Esophagus muscularis mucosa (tissue), 4 donors: ENCODE data around the gene PIEZO1. TPM values are rescaled to one million over a fixed set of nuclear protein-coding genes. Genes with fewer than 3 reads are reported as not detected.
A peak's percentile ranks its signal among the peaks of the same experiment; 100 is the strongest.
"Not testable (repeated sequence)": the region's sequence is repeated elsewhere in the genome, so short reads cannot be mapped to it uniquely, and the experiment has no call there.

Source experiments
- DNase-seq: peaks from one replicate; pipeline ENCODE4 v3.0.0-alpha.2; 2017; ENCODE audit errors: extremely low spot score
- H3K27ac ChIP-seq, 4 donors: fragments of 200-600 bp; sonication (generic); replicated peaks in 1 of 4; 1 replicate in 3 of 4; 2 replicates in 1 of 4; pipeline ENCODE4 v1.5.1; 2016 to 2019; ENCODE audit warnings: mild to moderate bottlenecking in 1 of 4
- H3K27me3 ChIP-seq, 4 donors: fragments of 200-600 bp; sonication (generic); one replicate each; pipeline versions ENCODE4 v1.5.1 to v1.6.0; 2016 to 2019
- H3K36me3 ChIP-seq, 4 donors: fragments of 200-600 bp; sonication (generic); one replicate each; pipeline ENCODE4 v1.5.1; 2016 to 2019
- H3K4me1 ChIP-seq, 4 donors: fragments of 200-600 bp; sonication (generic); one replicate each; pipeline ENCODE4 v1.5.1; 2016 to 2019
- H3K4me3 ChIP-seq, 4 donors: fragments of 200-600 bp; sonication (generic); 1 replicate in 2 of 4; 2 replicates in 2 of 4; pipeline ENCODE4 v1.5.1; 2016 to 2019; ENCODE audit warnings: mild to moderate bottlenecking in 4 of 4, moderate library complexity in 1 of 4
- H3K9me3 ChIP-seq, 4 donors: fragments of 200-600 bp; sonication (generic); 1 replicate in 3 of 4; 2 replicates in 1 of 4; pipeline ENCODE4 v1.5.1; 2016 to 2019
- EP300 ChIP-seq: sonication (generic); formaldehyde crosslinking; IDR thresholded peaks from one replicate; pipeline ENCODE4 v1.6.1; 2017; ENCODE audit warnings: antibody characterized with exemption
- POLR2A ChIP-seq: fragments of 450-650 bp; IDR thresholded peaks from one replicate; pipeline ENCODE4 v1.6.1; 2017; ENCODE audit warnings: antibody characterized with exemption, moderate library complexity, mild to moderate bottlenecking, low read depth
- POLR2AphosphoS5 ChIP-seq, 2 donors: sonication (generic); formaldehyde crosslinking; IDR thresholded peaks; one replicate each; pipeline ENCODE4 v1.6.1; 2017; ENCODE audit warnings: antibody characterized with exemption in 2 of 2
- WGBS: methylation state at CpG from one replicate; pipeline ENCODE4 v1.1.5; 2018; 5-methylcytosine and 5-hydroxymethylcytosine counted together
- intact Hi-C: fragments of 100-400 bp; cut with DNase I; formaldehyde crosslinking; loops from one replicate; pipeline ENCODE4 v1.15.1; 2023
- total RNA-seq, 4 donors: library from RNA; depleted of rRNA; stranded (reverse); fragments of >200 nt; gene quantifications; one replicate each; pipeline versions ENCODE4 v1.1.0 to v1.2.1, GENCODE V29; 2016
- TF ChIP-seq, protein P1 (sequence below), 3 experiments: fragments of 200-600 bp in 2 of 3; fragments of 450-650 bp in 1 of 3; sonication (generic) in 2 of 3; IDR thresholded peaks; one replicate each; pipeline ENCODE4 v1.5.1; 2017 to 2019; ENCODE audit warnings: antibody characterized with exemption in 3 of 3, mild to moderate bottlenecking in 2 of 3, moderate library complexity in 1 of 3

Gene PIEZO1
- total RNA-seq, 4 donors from 2014 or later: 140 to 298 (median 182) TPM

DNA sequence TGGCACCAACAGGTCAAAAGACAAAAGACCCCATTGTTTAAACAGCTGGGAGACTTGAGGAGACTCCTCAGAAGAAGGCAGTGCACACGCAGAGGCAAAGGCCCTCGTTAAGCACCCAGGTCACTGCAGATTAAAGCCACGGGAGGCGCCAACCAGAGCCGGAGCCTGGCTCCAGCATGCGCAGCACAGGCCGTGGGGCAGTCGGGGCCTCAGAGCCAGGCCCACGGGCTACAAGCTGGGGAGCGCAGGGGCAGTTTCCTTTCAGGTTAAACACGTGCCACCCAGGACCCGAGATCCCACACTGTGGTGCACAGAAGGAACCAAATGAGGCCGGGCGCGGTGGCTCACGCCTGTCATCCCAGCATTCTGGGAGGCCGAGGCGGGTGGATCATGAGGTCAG lies 9.2 kb downstream of the PIEZO1 start:
- 86% methylated on average over 18 of the region's 18 CpGs for whole genome bisulfite sequencing
- H3K36me3 ChIP-seq: no peaks in the 10 kb centered on the region
- no peak for DNase-seq
- H3K9me3 ChIP-seq: no peaks in the 10 kb centered on the region
- peaks cover 75 to 100% (median 100%) of the 10 kb centered on the region in 4 donors for H3K4me1 ChIP-seq
- H3K4me3 ChIP-seq: no peak overlapping the region
- H3K27ac ChIP-seq: peak overlapping the region; percentile 7 to 99 (median 93)
- intact Hi-C loops: no loop called here
- TF ChIP-seq EP300 (no peak), POLR2AphosphoS5 (IDR thresholded peaks at IDR 0.05) (no peak), POLR2A (no peak)
- TF ChIP-seq, protein P1, sequence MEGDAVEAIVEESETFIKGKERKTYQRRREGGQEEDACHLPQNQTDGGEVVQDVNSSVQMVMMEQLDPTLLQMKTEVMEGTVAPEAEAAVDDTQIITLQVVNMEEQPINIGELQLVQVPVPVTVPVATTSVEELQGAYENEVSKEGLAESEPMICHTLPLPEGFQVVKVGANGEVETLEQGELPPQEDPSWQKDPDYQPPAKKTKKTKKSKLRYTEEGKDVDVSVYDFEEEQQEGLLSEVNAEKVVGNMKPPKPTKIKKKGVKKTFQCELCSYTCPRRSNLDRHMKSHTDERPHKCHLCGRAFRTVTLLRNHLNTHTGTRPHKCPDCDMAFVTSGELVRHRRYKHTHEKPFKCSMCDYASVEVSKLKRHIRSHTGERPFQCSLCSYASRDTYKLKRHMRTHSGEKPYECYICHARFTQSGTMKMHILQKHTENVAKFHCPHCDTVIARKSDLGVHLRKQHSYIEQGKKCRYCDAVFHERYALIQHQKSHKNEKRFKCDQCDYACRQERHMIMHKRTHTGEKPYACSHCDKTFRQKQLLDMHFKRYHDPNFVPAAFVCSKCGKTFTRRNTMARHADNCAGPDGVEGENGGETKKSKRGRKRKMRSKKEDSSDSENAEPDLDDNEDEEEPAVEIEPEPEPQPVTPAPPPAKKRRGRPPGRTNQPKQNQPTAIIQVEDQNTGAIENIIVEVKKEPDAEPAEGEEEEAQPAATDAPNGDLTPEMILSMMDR (IDR thresholded peaks at IDR 0.05): no peak
- H3K27me3 ChIP-seq: no peaks in the 10 kb centered on the region

DNA sequence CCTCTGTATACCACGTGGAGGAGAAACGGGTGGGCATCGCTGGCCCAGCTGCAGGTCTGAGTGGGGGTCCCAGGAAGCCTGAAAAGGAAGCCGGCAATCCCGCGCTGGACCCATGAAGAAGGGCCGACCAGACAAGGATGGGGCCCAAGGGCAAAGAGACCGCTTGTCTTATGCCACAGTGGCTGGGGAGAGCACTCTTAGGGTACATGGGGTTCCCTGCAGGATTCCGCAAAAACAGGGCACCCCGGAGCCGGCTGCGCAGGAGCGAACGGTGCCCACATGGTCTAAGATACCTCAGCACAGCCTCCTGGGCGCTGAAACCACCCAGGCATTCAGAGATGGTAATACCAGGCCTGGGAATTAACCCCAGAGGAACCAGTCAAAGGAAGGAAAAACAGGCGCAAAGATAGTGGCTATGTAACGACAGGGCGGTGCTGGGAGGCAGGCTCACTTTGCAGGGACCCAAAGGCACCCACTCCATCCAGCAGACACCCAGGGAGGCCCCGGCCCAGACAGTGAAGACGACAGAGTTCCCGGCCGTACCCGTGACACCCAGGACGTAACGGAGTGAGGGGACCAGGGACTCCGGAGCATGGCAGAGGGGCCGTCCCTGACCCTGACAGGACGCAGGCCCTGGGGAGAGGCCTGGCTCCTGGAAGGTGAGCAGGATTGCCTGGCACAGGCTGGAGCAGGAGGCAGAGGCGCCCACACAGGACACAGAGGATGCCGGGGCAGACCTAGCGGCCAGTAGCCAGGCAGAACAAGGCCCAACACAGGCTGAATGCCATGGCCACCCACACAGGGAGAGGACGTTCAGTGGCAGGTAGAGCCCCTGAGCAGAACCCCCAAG lies 10.3 kb downstream of the PIEZO1 start:
- WGBS: 92% methylated on average over 23 of the region's 32 CpGs
- intact Hi-C loops: no loop called here
- no peaks in the 10 kb centered on the region for H3K27me3 ChIP-seq
- H3K27ac ChIP-seq: peak overlapping the region; percentile 88 to 92 (median 92)
- H3K9me3 ChIP-seq: no peaks in the 10 kb centered on the region
- no peak overlapping the region for H3K4me3 ChIP-seq
- DNase-seq: no peak
- TF ChIP-seq, protein P1 (IDR thresholded peaks at IDR 0.05): no peak
- TF ChIP-seq EP300 (no peak), POLR2A (no peak), POLR2AphosphoS5 (IDR thresholded peaks at IDR 0.05) (no peak)
- H3K4me1 ChIP-seq: peaks cover 75 to 100% (median 100%) of the 10 kb centered on the region in 4 donors
- H3K36me3 ChIP-seq: no peaks in the 10 kb centered on the region

DNA sequence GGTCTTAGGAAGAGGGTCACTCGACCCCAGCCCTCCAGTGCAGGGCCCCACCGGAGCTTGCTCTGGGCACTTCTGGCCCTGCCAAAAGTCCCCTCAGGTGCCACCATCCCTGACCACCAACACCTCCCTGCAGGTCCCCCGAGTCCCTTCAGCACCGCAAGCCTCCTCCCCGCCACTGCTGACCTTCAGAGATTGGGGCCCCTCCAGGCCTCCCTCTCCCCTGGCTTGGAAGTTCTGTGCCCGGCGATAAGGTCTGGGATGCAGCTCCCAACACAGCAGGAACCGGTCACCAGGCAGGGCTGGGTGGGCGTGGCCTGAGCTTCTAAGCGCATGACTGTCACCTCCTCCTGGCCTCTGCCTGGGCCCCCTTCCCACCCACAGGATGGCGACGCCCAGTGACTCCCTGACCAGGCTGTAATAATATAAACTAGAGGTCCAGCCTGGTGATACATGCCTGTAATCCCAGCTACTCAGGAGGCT lies 11.2 kb downstream of the PIEZO1 start:
- no peak for DNase-seq
- no peak overlapping the region for H3K4me3 ChIP-seq
- intact Hi-C loops: no loop called here
- peak overlapping the region; percentile 88 to 92 (median 92) for H3K27ac ChIP-seq
- no peaks in the 10 kb centered on the region for H3K36me3 ChIP-seq
- TF ChIP-seq EP300 (no peak), POLR2AphosphoS5 (IDR thresholded peaks at IDR 0.05) (peak; percentile 14 to 48)
- TF ChIP-seq, protein P1 (IDR thresholded peaks at IDR 0.05): no peak
- H3K4me1 ChIP-seq: peaks cover 75 to 100% (median 100%) of the 10 kb centered on the region in 4 donors
- WGBS: 35% methylated on average over 7 of the region's 12 CpGs
- H3K27me3 ChIP-seq: no peaks in the 10 kb centered on the region
- H3K9me3 ChIP-seq: no peaks in the 10 kb centered on the region

DNA sequence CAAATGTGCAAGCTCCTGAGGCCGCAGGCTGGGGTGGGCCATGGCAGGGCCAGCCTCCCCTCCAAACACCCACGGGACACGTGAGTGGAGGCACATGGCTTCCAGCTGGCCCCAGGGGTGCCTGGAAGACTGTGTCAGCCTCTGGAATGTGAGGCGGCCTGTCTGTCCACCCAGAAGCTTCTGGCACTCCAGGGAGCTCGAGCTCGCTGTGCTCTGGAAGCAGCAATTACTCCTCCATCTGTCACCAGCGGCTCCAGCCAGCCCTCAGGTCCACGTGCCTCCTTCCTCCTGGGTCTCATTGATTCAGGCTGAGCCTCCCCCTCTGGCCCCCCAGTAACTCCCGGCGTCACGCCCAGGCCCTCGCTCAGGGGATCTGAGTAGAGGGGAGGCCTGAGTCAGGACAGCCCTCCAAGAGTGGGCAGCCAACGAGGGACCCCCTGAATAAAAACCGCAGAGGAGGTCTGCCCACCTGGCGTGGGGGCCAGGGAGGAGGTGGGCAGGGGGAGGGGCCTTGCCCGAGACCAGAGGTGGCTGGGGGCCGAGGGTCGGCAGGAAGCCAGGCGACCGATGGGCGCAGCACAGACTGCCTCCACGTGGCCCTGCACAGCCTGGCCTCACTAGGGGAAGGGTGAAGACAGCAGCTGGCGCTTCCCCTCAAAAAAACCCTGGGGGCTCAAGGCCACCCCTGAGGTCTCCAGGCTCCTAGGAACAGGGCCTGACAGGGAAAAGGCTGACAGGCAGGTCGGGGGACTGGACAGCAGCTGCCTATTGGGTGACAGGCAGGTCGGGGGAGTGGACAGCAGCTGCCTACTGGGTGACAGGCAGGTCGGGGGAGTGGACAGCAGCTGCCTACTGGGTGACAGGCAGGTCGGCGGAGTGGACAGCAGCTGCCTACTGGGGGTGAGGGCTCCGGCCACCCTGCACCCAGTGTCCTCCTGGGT lies 11.9 kb downstream of the PIEZO1 start:
- Histone ChIP-seq H3K27me3 (no peaks in the 10 kb centered on the region), H3K4me1 (peaks cover 76 to 100% (median 100%) of the 10 kb centered on the region in 4 donors)

DNA sequence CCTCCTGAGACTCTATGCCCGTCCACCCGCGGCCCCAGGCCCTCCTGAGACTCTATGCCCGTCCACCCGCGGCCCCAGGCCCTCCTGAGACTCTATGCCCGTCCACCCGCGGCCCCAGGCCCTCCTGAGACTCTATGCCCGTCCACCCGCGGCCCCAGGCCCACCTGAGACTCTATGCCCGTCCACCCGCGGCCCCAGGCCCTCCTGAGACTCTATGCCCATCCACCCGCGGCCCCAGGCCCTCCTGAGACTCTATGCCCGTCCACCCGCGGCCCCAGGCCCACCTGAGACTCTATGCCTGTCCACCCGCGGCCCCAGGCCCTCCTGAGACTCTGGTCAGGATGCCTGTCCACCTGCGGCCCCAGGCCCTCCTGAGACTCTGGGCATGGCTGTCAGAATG lies 13.2 kb downstream of the PIEZO1 start:
- WGBS: no CpG with 5 or more reads among the region's 23 CpGs
- DNase-seq, H3K9me3 ChIP-seq, intact Hi-C loops, H3K36me3 ChIP-seq, H3K4me3 ChIP-seq, H3K27me3 ChIP-seq: not testable (repeated sequence)
- peaks cover 82 to 100% (median 100%) of the 10 kb centered on the region in 4 donors for H3K4me1 ChIP-seq
- peak overlapping the region; percentile 88 to 92 (median 92) for H3K27ac ChIP-seq

More for the DNA sequence above, 11.9 kb downstream of the PIEZO1 start:
- Histone ChIP-seq H3K27ac (peak overlapping the region; percentile 88 to 92 (median 92)), H3K36me3 (no peaks in the 10 kb centered on the region), H3K4me3 (no peak overlapping the region), H3K9me3 (no peaks in the 10 kb centered on the region)
- 29% methylated on average over 21 of the region's 29 CpGs for WGBS
- TF ChIP-seq POLR2AphosphoS5 (IDR thresholded peaks at IDR 0.05) (peak; percentile 83 to 92), EP300 (peak; percentile 45)
- TF ChIP-seq, protein P1 (IDR thresholded peaks at IDR 0.05): no peak
- no peak for DNase-seq
- intact Hi-C loops: no loop called here
